Neutrophil (primary cell): Measurements from ENCODE around the gene LRRC8C.

Experiments used
- H3K27ac ChIP-seq: fragments of 200-600 bp; sonication (generic); 2 replicates; pipeline ENCODE4 v1.5.1; 2016; ENCODE audit warnings: mild to moderate bottlenecking, moderate library complexity
- H3K27me3 ChIP-seq: fragments of 200-600 bp; sonication (generic); 2 replicates; pipeline ENCODE4 v1.6.0; 2016; ENCODE audit warnings: mild to moderate bottlenecking
- H3K36me3 ChIP-seq: fragments of 200-600 bp; sonication (generic); 2 replicates; pipeline ENCODE4 v1.5.1; 2017
- H3K4me1 ChIP-seq, 2 experiments: fragments of 200-600 bp in 1 of 2; sonication (generic) in 1 of 2; 1 replicate in 1 of 2; 2 replicates in 1 of 2; pipeline versions ENCODE4 v1.5.1 to v1.6.1; 2013 to 2016; ENCODE audit warnings: low read depth in 1 of 2, low read length in 1 of 2, mild to moderate bottlenecking in 1 of 2, moderate library complexity in 1 of 2; ENCODE audit not compliant: control insufficient read depth in 1 of 2, insufficient read depth in 1 of 2
- H3K4me3 ChIP-seq, 2 experiments: fragments of 200-600 bp in 1 of 2; sonication (generic) in 1 of 2; 1 replicate in 1 of 2; 2 replicates in 1 of 2; pipeline ENCODE4 v1.5.1; 2013 to 2016; ENCODE audit warnings: low read depth in 1 of 2, low read length in 1 of 2, mild to moderate bottlenecking in 1 of 2, moderate library complexity in 1 of 2
- H3K9me3 ChIP-seq: fragments of 200-600 bp; sonication (generic); 2 replicates; pipeline ENCODE4 v1.5.1; 2016
- TF ChIP-seq, protein P1 (sequence below): fragments of 200-600 bp; sonication (generic); IDR thresholded peaks from 2 replicates; pipeline ENCODE4 v1.5.1; 2016; ENCODE audit warnings: antibody characterized with exemption

LRRC8C gene

GRCh38 chr1:89646259-89646658, 13.3 kb downstream of the LRRC8C start:
- H3K36me3 ChIP-seq = no peaks in the 10 kb centered on the region
- no peak overlapping the region for H3K4me3 ChIP-seq
- no peaks in the 10 kb centered on the region for H3K4me1 ChIP-seq
- H3K27me3 ChIP-seq = no peaks in the 10 kb centered on the region
- no peaks in the 10 kb centered on the region for H3K9me3 ChIP-seq
- TF ChIP-seq, protein P1, sequence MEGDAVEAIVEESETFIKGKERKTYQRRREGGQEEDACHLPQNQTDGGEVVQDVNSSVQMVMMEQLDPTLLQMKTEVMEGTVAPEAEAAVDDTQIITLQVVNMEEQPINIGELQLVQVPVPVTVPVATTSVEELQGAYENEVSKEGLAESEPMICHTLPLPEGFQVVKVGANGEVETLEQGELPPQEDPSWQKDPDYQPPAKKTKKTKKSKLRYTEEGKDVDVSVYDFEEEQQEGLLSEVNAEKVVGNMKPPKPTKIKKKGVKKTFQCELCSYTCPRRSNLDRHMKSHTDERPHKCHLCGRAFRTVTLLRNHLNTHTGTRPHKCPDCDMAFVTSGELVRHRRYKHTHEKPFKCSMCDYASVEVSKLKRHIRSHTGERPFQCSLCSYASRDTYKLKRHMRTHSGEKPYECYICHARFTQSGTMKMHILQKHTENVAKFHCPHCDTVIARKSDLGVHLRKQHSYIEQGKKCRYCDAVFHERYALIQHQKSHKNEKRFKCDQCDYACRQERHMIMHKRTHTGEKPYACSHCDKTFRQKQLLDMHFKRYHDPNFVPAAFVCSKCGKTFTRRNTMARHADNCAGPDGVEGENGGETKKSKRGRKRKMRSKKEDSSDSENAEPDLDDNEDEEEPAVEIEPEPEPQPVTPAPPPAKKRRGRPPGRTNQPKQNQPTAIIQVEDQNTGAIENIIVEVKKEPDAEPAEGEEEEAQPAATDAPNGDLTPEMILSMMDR = no peak
- no peak overlapping the region for H3K27ac ChIP-seq

DNA sequence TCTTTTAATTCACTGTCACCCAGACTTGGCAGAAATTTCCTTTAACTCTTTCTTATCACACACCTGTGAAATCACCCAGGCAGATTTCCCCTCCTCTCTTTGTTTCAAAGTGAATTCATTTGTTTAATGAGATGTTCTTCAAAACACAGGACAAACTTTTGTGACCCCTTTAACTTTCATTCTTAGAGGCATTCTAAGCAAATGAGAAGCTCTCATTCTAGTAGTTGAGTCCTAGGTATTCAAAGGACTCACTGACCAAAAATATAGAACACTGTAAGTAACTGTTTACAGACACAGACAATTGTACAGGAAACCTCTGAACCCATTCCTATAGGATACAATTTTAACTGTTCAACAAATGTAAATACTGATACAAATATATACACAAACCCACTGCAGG, 16.9 kb downstream of the LRRC8C start:
- H3K27me3 ChIP-seq = no peaks in the 10 kb centered on the region
- no peaks in the 10 kb centered on the region for H3K9me3 ChIP-seq
- TF ChIP-seq, protein P1 = no peak
- no peak overlapping the region for H3K4me3 ChIP-seq
- H3K36me3 ChIP-seq = no peaks in the 10 kb centered on the region
- no peaks in the 10 kb centered on the region for H3K4me1 ChIP-seq
- no peak overlapping the region for H3K27ac ChIP-seq

- Histone ChIP-seq H3K4me1 (no peaks in the 10 kb centered on the region), H3K27ac (no peak overlapping the region), H3K4me3 (no peak overlapping the region), H3K36me3 (no peaks in the 10 kb centered on the region), H3K27me3 (no peaks in the 10 kb centered on the region), H3K9me3 (no peaks in the 10 kb centered on the region)
- TF ChIP-seq, protein P1 = no peak
These were observed 19.5 kb downstream of the LRRC8C start for GRCh38 chr1:89652373-89652772.

GRCh38 chr1:89657886-89658285, 25.0 kb downstream of the LRRC8C start:
- Histone ChIP-seq H3K36me3 (no peaks in the 10 kb centered on the region), H3K27ac (no peak overlapping the region), H3K27me3 (no peaks in the 10 kb centered on the region), H3K9me3 (no peaks in the 10 kb centered on the region), H3K4me3 (no peak overlapping the region), H3K4me1 (no peaks in the 10 kb centered on the region)
- TF ChIP-seq, protein P1 = no peak

- Histone ChIP-seq H3K4me3 (no peak overlapping the region), H3K36me3 (no peaks in the 10 kb centered on the region), H3K27ac (no peak overlapping the region), H3K27me3 (no peaks in the 10 kb centered on the region), H3K9me3 (no peaks in the 10 kb centered on the region), H3K4me1 (no peaks in the 10 kb centered on the region)
- TF ChIP-seq, protein P1 = no peak
These were observed 26.6 kb downstream of the LRRC8C start for GRCh38 chr1:89659322-89660081.
